ENCODE results near the gene FAM13A. TPM values are rescaled to one million over a fixed set of nuclear protein-coding genes. Genes with fewer than 3 reads are reported as not detected.

The FAM13A gene
- total and polyA plus RNA-seq, 2 donors (not counting 1 experiment from before 2014, with no cell fraction given): 0.51 to 2.1 TPM

DNA sequence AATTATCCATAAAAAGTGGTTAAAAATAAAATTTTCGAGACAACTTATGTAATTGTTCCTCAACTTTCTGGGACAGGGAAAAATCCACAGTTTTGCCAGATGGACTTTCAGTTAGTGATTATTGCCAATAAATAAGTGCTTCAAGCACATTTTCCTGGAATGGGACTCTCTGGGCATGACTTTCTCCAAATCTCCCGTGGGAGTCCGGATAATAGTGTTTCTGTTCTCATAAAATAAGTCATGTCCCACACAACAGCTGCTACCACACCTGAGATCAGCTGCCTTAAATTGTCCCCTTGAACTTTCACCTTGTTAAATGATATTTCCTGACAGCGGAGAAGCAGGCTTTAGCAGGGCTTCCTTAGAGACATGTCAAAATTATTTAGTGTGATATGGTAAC lies 226.0 kb downstream of the FAM13A start:
- no peak for TF ChIP-seq EZH2 (IDR thresholded peaks at IDR 0.05; ENCODE audit: borderline replicate concordance, insufficient read depth, low read depth, low read length, poor library complexity, severe bottlenecking)
- TF ChIP-seq, protein P1, sequence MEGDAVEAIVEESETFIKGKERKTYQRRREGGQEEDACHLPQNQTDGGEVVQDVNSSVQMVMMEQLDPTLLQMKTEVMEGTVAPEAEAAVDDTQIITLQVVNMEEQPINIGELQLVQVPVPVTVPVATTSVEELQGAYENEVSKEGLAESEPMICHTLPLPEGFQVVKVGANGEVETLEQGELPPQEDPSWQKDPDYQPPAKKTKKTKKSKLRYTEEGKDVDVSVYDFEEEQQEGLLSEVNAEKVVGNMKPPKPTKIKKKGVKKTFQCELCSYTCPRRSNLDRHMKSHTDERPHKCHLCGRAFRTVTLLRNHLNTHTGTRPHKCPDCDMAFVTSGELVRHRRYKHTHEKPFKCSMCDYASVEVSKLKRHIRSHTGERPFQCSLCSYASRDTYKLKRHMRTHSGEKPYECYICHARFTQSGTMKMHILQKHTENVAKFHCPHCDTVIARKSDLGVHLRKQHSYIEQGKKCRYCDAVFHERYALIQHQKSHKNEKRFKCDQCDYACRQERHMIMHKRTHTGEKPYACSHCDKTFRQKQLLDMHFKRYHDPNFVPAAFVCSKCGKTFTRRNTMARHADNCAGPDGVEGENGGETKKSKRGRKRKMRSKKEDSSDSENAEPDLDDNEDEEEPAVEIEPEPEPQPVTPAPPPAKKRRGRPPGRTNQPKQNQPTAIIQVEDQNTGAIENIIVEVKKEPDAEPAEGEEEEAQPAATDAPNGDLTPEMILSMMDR (IDR thresholded peaks at IDR 0.05): no peak
- Mint-ChIP-seq H3K27me3 (peaks cover 5% of the 10 kb centered on the region), H3K27ac (no peak overlapping the region), H3K4me1 (no peaks in the 10 kb centered on the region), H3K4me3 (no peak overlapping the region), H3K9me3 (ENCODE audit: insufficient read depth) (no peaks in the 10 kb centered on the region)
- no peak for DNase-seq
- POLR2A ChIA-PET: no interaction called here
- H3K36me3 ChIP-seq (replicated peaks in 1 of 2; ENCODE audit: control extremely low read depth in 1 of 2, control insufficient read depth in 1 of 2, extremely low read depth in 1 of 2, insufficient read depth in 2 of 2, low read length in 1 of 2): no peaks in the 10 kb centered on the region
- H3K9ac ChIP-seq (ENCODE audit: low read length): no peak overlapping the region
- no peak overlapping the region for H2AFZ ChIP-seq (ENCODE audit: insufficient read depth, low read depth, low read length, poor library complexity, severe bottlenecking)
- no peak overlapping the region for H3K4me3 ChIP-seq (ENCODE audit: control extremely low read depth in 1 of 5, extremely low read depth in 1 of 5, insufficient read depth in 1 of 5, low read depth in 2 of 5, low read length in 4 of 5)
- CTCF ChIA-PET: interaction anchor here (1.5 kb wide), 1 partner anchor 10 kb away, joined by 5 read pairs; no protein-coding TSS in a partner anchor
- no peaks in the 10 kb centered on the region for H4K20me1 ChIP-seq (ENCODE audit: control insufficient read depth, insufficient read depth, low read length, poor library complexity, severe bottlenecking)
- ATAC-seq (ENCODE audit: low read depth): no peak
- intact Hi-C loops (cut with micrococcal nuclease): no loop called here
- no peak overlapping the region for H3K4me2 ChIP-seq (replicated peaks; ENCODE audit: low read depth, low read length, poor library complexity, severe bottlenecking)
- H3K27me3 ChIP-seq (replicated peaks in 1 of 4; ENCODE audit: control extremely low read depth in 1 of 4, control insufficient read depth in 3 of 4, insufficient read depth in 4 of 4, low read length in 3 of 4): peaks cover 0 to 1% (median 0%) of the 10 kb centered on the region in 4 experiments
- H3K9me3 ChIP-seq (ENCODE audit: control extremely low read depth in 1 of 3, control insufficient read depth in 2 of 3, insufficient read depth in 1 of 3, low read length in 2 of 3): no peaks in the 10 kb centered on the region
- 94% methylated on average over 3 of the region's 4 CpGs for WGBS (ENCODE audit: insufficient coverage)
- H3K79me2 ChIP-seq (ENCODE audit: control insufficient read depth, insufficient read depth, low read length): no peaks in the 10 kb centered on the region
- H3K27ac ChIP-seq (ENCODE audit: low read length in 2 of 2): no peak overlapping the region
- H3K4me1 ChIP-seq (ENCODE audit: control insufficient read depth in 2 of 2, insufficient read depth in 2 of 2, low read length in 2 of 2): no peaks in the 10 kb centered on the region

DNA sequence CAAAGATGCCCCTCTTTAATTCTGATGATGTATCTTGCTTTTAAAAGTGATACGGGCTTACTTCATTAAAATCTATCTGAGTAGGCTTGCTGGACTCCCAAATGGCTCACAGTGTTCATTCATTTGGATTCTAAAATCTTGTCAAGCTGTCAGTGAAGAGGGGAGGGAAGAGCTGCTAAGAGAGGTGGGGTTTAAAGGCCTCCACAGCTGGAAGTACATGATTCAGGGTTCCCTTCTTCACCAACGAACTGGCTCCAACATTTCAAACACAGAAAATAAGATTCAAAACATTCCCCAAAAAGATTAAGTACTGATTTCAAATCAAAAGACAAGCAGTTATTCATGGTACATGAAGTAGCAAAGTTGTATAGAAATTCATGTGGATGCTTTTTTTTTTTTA lies 226.4 kb downstream of the FAM13A start:
- no peak overlapping the region for H3K4me2 ChIP-seq (replicated peaks; ENCODE audit: low read depth, low read length, poor library complexity, severe bottlenecking)
- DNase-seq (no peak), ATAC-seq (ENCODE audit: low read depth) (no peak)
- no peaks in the 10 kb centered on the region for H4K20me1 ChIP-seq (ENCODE audit: control insufficient read depth, insufficient read depth, low read length, poor library complexity, severe bottlenecking)
- intact Hi-C loops (cut with micrococcal nuclease): no loop called here
- H3K4me3 ChIP-seq (ENCODE audit: control extremely low read depth in 1 of 5, extremely low read depth in 1 of 5, insufficient read depth in 1 of 5, low read depth in 2 of 5, low read length in 4 of 5): no peak overlapping the region
- Mint-ChIP-seq H3K27me3 (peaks cover 5% of the 10 kb centered on the region), H3K4me1 (no peaks in the 10 kb centered on the region), H3K4me3 (no peak overlapping the region), H3K27ac (no peak overlapping the region), H3K9me3 (ENCODE audit: insufficient read depth) (no peaks in the 10 kb centered on the region)
- CTCF ChIA-PET: interaction anchor here (1.0 to 1.5 kb wide), 2 partner anchors 10 to 12 kb away, joined by 5 read pairs; no protein-coding TSS in a partner anchor
- WGBS (ENCODE audit: insufficient coverage): no CpG with 5 or more reads among the region's 2 CpGs
- no peak overlapping the region for H2AFZ ChIP-seq (ENCODE audit: insufficient read depth, low read depth, low read length, poor library complexity, severe bottlenecking)
- H3K79me2 ChIP-seq (ENCODE audit: control insufficient read depth, insufficient read depth, low read length): no peaks in the 10 kb centered on the region
- POLR2A ChIA-PET: no interaction called here
- no peaks in the 10 kb centered on the region for H3K36me3 ChIP-seq (replicated peaks in 1 of 2; ENCODE audit: control extremely low read depth in 1 of 2, control insufficient read depth in 1 of 2, extremely low read depth in 1 of 2, insufficient read depth in 2 of 2, low read length in 1 of 2)
- TF ChIP-seq, protein P1 (IDR thresholded peaks at IDR 0.05): no peak
- TF ChIP-seq EZH2 (IDR thresholded peaks at IDR 0.05; ENCODE audit: borderline replicate concordance, insufficient read depth, low read depth, low read length, poor library complexity, severe bottlenecking): no peak
- no peak overlapping the region for H3K9ac ChIP-seq (ENCODE audit: low read length)
- no peaks in the 10 kb centered on the region for H3K4me1 ChIP-seq (ENCODE audit: control insufficient read depth in 2 of 2, insufficient read depth in 2 of 2, low read length in 2 of 2)
- H3K27me3 ChIP-seq (replicated peaks in 1 of 4; ENCODE audit: control extremely low read depth in 1 of 4, control insufficient read depth in 3 of 4, insufficient read depth in 4 of 4, low read length in 3 of 4): peaks cover 0 to 2% (median 0%) of the 10 kb centered on the region in 4 experiments
- no peak overlapping the region for H3K27ac ChIP-seq (ENCODE audit: low read length in 2 of 2)
- H3K9me3 ChIP-seq (ENCODE audit: control extremely low read depth in 1 of 3, control insufficient read depth in 2 of 3, insufficient read depth in 1 of 3, low read length in 2 of 3): no peaks in the 10 kb centered on the region
